Measurements from ENCODE around the gene ATP8B4. TPM values are rescaled to one million over a fixed set of nuclear protein-coding genes. Genes with fewer than 3 reads are reported as not detected.

ATP8B4 gene
- polyA plus RNA-seq, 3 donors = 6.1 to 9.6 (median 6.8) TPM

- H3K4me2 ChIP-seq (replicated peaks; ENCODE audit: extremely low read depth, low read length, poor library complexity, severe bottlenecking) = peak overlapping the region; percentile 26
- no peak for TF ChIP-seq CTCF (IDR thresholded peaks at IDR 0.05)
- 0% methylated on average over 1 of the region's 2 CpGs for WGBS (ENCODE audit: insufficient coverage)
- intact Hi-C loops (cut with micrococcal nuclease) = loop anchor here in 1 of 2 donors (2.0 to 10.0 kb wide), 2 partner anchors 41 to 289 kb away; partner anchors contain the start of gene GABPB1
- no peak overlapping the region for H3K4me3 ChIP-seq (replicated peaks in 1 of 3; ENCODE audit: low read depth in 2 of 3, low read length in 3 of 3)
- Mint-ChIP-seq H3K36me3 (peaks cover 4 to 26% of the 10 kb centered on the region in 2 donors), H3K27me3 (ENCODE audit: low read depth in 3 of 3) (no peaks in the 10 kb centered on the region), H3K4me1 (peaks cover 46% of the 10 kb centered on the region), H3K4me3 (no peak overlapping the region), H3K9me3 (peaks cover 0 to 2% (median 0%) of the 10 kb centered on the region in 7 donors), H3K27ac (peak overlapping the region; percentile 95 to 99 (median 96))
- H4K20me1 ChIP-seq (ENCODE audit: insufficient read depth, low read length) = no peaks in the 10 kb centered on the region
- H3K79me2 ChIP-seq (ENCODE audit: insufficient read depth, low read length) = peaks cover 91% of the 10 kb centered on the region
- peaks cover 0 to 12% of the 10 kb centered on the region in 2 donors for H3K36me3 ChIP-seq (replicated peaks in 1 of 2; ENCODE audit: control insufficient read depth in 1 of 2, insufficient read depth in 2 of 2, low read length in 2 of 2)
- no peaks in the 10 kb centered on the region for H3K27me3 ChIP-seq (ENCODE audit: control insufficient read depth in 2 of 2, insufficient read depth in 2 of 2, low read length in 2 of 2)
- no peaks in the 10 kb centered on the region for H3K9me3 ChIP-seq (replicated peaks in 1 of 2; ENCODE audit: control insufficient read depth in 1 of 2, insufficient read depth in 1 of 2, low read length in 2 of 2)
- DNase-seq = peak; percentile 91 to 97 (median 97)
- no peak overlapping the region for H2AFZ ChIP-seq (ENCODE audit: insufficient read depth, low read depth, low read length, poor library complexity, severe bottlenecking)
- H3K9ac ChIP-seq (ENCODE audit: insufficient read depth, low read length, poor library complexity, severe bottlenecking) = peak overlapping the region; percentile 48
- H3K27ac ChIP-seq (ENCODE audit: low read depth in 1 of 2, low read length in 2 of 2) = peak overlapping the region in 1 of 2 donors; percentile 91
- H3K4me1 ChIP-seq (ENCODE audit: control insufficient read depth in 1 of 2, insufficient read depth in 2 of 2, low read length in 2 of 2) = peaks cover 29 to 49% of the 10 kb centered on the region in 2 donors
Observed at GRCh38 chr15:50066202-50066601, 52.8 kb downstream of the ATP8B4 start.

- no peaks in the 10 kb centered on the region for H4K20me1 ChIP-seq (ENCODE audit: insufficient read depth, low read length)
- DNase-seq = peak in 2 of 3 donors; percentile 36 to 61
- H3K9me3 Mint-ChIP-seq = peaks cover 0 to 2% (median 0%) of the 10 kb centered on the region in 7 donors
- no peak overlapping the region for H3K4me2 ChIP-seq (replicated peaks; ENCODE audit: extremely low read depth, low read length, poor library complexity, severe bottlenecking)
- H3K9me3 ChIP-seq (replicated peaks in 1 of 2; ENCODE audit: control insufficient read depth in 1 of 2, insufficient read depth in 1 of 2, low read length in 2 of 2) = no peaks in the 10 kb centered on the region
- peaks cover 4 to 18% of the 10 kb centered on the region in 2 donors for H3K36me3 Mint-ChIP-seq
- H2AFZ ChIP-seq (ENCODE audit: insufficient read depth, low read depth, low read length, poor library complexity, severe bottlenecking) = no peak overlapping the region
- H3K36me3 ChIP-seq (replicated peaks in 1 of 2; ENCODE audit: control insufficient read depth in 1 of 2, insufficient read depth in 2 of 2, low read length in 2 of 2) = peaks cover 0 to 3% of the 10 kb centered on the region in 2 donors
- H3K27ac ChIP-seq (ENCODE audit: low read depth in 1 of 2, low read length in 2 of 2) = peak overlapping the region in 1 of 2 donors; percentile 91
- H3K27ac Mint-ChIP-seq = peak overlapping the region; percentile 93 to 99 (median 95)
- no peak for TF ChIP-seq CTCF (IDR thresholded peaks at IDR 0.05)
- H3K4me1 ChIP-seq (ENCODE audit: control insufficient read depth in 1 of 2, insufficient read depth in 2 of 2, low read length in 2 of 2) = peaks cover 34 to 54% of the 10 kb centered on the region in 2 donors
- peaks cover 91% of the 10 kb centered on the region for H3K79me2 ChIP-seq (ENCODE audit: insufficient read depth, low read length)
- peak overlapping the region; percentile 48 for H3K9ac ChIP-seq (ENCODE audit: insufficient read depth, low read length, poor library complexity, severe bottlenecking)
- H3K27me3 Mint-ChIP-seq (ENCODE audit: low read depth in 3 of 3) = no peaks in the 10 kb centered on the region
- H3K4me3 Mint-ChIP-seq = no peak overlapping the region
- no peaks in the 10 kb centered on the region for H3K27me3 ChIP-seq (ENCODE audit: control insufficient read depth in 2 of 2, insufficient read depth in 2 of 2, low read length in 2 of 2)
- WGBS (ENCODE audit: insufficient coverage) = no CpG with 5 or more reads among the region's 2 CpGs
- H3K4me1 Mint-ChIP-seq = peaks cover 54% of the 10 kb centered on the region
- H3K4me3 ChIP-seq (replicated peaks in 1 of 3; ENCODE audit: low read depth in 2 of 3, low read length in 3 of 3) = no peak overlapping the region
- intact Hi-C loops (cut with micrococcal nuclease) = loop anchor here in 1 of 2 donors (10.0 kb wide), 1 partner anchor 290 kb away; the partner anchor contains the start of gene GABPB1
Observed at GRCh38 chr15:50065279-50065678, 53.8 kb downstream of the ATP8B4 start.

Data from CD14-positive monocyte (primary cell).